Keratinocyte (primary cell): ENCODE measurements around the gene POLE3. TPM values are rescaled to one million over a fixed set of nuclear protein-coding genes. Genes with fewer than 3 reads are reported as not detected.
"Not testable (repeated sequence)": the region's sequence is repeated elsewhere in the genome, so short reads cannot be mapped to it uniquely, and the experiment has no call there.

Experiments
- DNase-seq: peaks from one replicate; pipeline ENCODE4 v3.0.0-alpha.2; 2011; ENCODE audit warnings: low read depth, missing footprints, low spot score
- FAIRE-seq: peaks from 2 replicates; lab custom pipeline; 2011; peaks lifted over from hg19 to GRCh38; lab: Jason Lieb, UNC
- H2AFZ ChIP-seq: 2 replicates; pipeline ENCODE4 v1.6.0; 2012; ENCODE audit warnings: low read length, control low read depth, inconsistent platforms; ENCODE audit not compliant: control insufficient read depth
- H3K27ac ChIP-seq: 2 replicates; pipeline ENCODE4 v1.5.1; 2011; ENCODE audit warnings: low read length; ENCODE audit not compliant: control insufficient read depth, insufficient read depth
- H3K27me3 ChIP-seq: 3 replicates; pipeline ENCODE4 v1.6.0; 2011; ENCODE audit warnings: low read length; ENCODE audit not compliant: control insufficient read depth, insufficient read depth; ENCODE audit errors: extremely low read depth
- H3K36me3 ChIP-seq, 2 experiments: 2 replicates in 1 of 2; 3 replicates in 1 of 2; pipeline ENCODE4 v1.5.1; 2011; ENCODE audit warnings: low read length in 2 of 2, mild to moderate bottlenecking in 1 of 2; ENCODE audit not compliant: control insufficient read depth in 2 of 2, insufficient read depth in 2 of 2; ENCODE audit errors: extremely low read depth in 1 of 2
- H3K4me1 ChIP-seq: 3 replicates; pipeline ENCODE4 v1.5.1; 2011; ENCODE audit warnings: low read length; ENCODE audit not compliant: control insufficient read depth, insufficient read depth; ENCODE audit errors: extremely low read depth
- H3K4me2 ChIP-seq: 3 replicates; pipeline ENCODE4 v1.6.0; 2011; ENCODE audit warnings: low read depth, low read length; ENCODE audit not compliant: control insufficient read depth, insufficient read depth; ENCODE audit errors: extremely low read depth
- H3K4me3 ChIP-seq, 3 experiments: fragments of 200-600 bp in 1 of 3; sonication (generic) in 1 of 3; 2 replicates in 2 of 3; 3 replicates in 1 of 3; pipeline ENCODE4 v1.5.1; 2011 to 2016; ENCODE audit warnings: low read length in 3 of 3, mild to moderate bottlenecking in 3 of 3, control low read depth in 2 of 3, inconsistent platforms in 1 of 3, low read depth in 1 of 3, mixed read lengths in 1 of 3, mixed run types in 1 of 3, moderate library complexity in 1 of 3; ENCODE audit not compliant: control insufficient read depth in 2 of 3, insufficient read depth in 2 of 3; ENCODE audit errors: extremely low read depth in 1 of 3
- H3K79me2 ChIP-seq: 2 replicates; pipeline ENCODE4 v1.6.0; 2012; ENCODE audit warnings: low read length; ENCODE audit not compliant: control insufficient read depth, insufficient read depth
- H3K9ac ChIP-seq: 3 replicates; pipeline ENCODE4 v1.6.0; 2011; ENCODE audit warnings: low read length; ENCODE audit not compliant: control insufficient read depth, insufficient read depth; ENCODE audit errors: extremely low read depth
- H3K9me1 ChIP-seq: 3 replicates; pipeline ENCODE4 v1.6.0; 2011; ENCODE audit warnings: low read length; ENCODE audit not compliant: control insufficient read depth, insufficient read depth; ENCODE audit errors: extremely low read depth
- H3K9me3 ChIP-seq: 2 replicates; pipeline ENCODE4 v1.5.1; 2012; ENCODE audit warnings: low read depth, low read length; ENCODE audit not compliant: control insufficient read depth
- H4K20me1 ChIP-seq: 3 replicates; pipeline ENCODE4 v1.6.0; 2011; ENCODE audit warnings: low read length; ENCODE audit not compliant: control insufficient read depth, insufficient read depth; ENCODE audit errors: extremely low read depth
- EZH2 ChIP-seq: IDR thresholded peaks from one replicate; pipeline ENCODE4 v1.6.1; 2012; ENCODE audit warnings: inconsistent platforms, mild to moderate bottlenecking, low read length, moderate library complexity
- dilution Hi-C: fragments of 300-500 bp; cut with MboI; formaldehyde crosslinking; loops from one replicate; pipeline ENCODE4 v1.7.0; 2020; ENCODE audit warnings: low sequenced_read_pairs; ENCODE audit not compliant: extremely low pct_ligation_motif_present
- polyA plus RNA-seq, 5 experiments: library from polyadenylated mRNA; depleted of rRNA in 3 of 5; stranded (reverse) in 3 of 5; stranded (forward) in 1 of 5; unstranded in 1 of 5; fragments of >200 nt; gene quantifications; 1 replicate in 1 of 5; 2 replicates in 3 of 5; 3 replicates in 1 of 5; pipeline versions ENCODE4 v1.2.1 to v1.2.3, GENCODE V29; 2011 to 2012; ENCODE audit warnings: missing spikeins in 2 of 5, low read depth in 1 of 5, low replicate concordance in 1 of 5
- TF ChIP-seq, protein P1 (sequence below), 3 experiments: IDR thresholded peaks in 1 of 3; conservative IDR thresholded peaks in 1 of 3; optimal IDR thresholded peaks in 1 of 3; 2 replicates in 2 of 3; 3 replicates in 1 of 3; pipeline versions ENCODE3 to v1.5.1; 2011; ENCODE audit warnings: low read length in 3 of 3, mild to moderate bottlenecking in 3 of 3, moderate library complexity in 2 of 3, control low read depth in 1 of 3, inconsistent platforms in 1 of 3; ENCODE audit not compliant: insufficient read depth in 2 of 3; ENCODE audit errors: extremely low read depth in 1 of 3

POLE3 gene
- polyA plus RNA-seq, 1 donor (not counting 4 experiments of a cell fraction or from before 2014, with no cell fraction given): 77.2 TPM

DNA sequence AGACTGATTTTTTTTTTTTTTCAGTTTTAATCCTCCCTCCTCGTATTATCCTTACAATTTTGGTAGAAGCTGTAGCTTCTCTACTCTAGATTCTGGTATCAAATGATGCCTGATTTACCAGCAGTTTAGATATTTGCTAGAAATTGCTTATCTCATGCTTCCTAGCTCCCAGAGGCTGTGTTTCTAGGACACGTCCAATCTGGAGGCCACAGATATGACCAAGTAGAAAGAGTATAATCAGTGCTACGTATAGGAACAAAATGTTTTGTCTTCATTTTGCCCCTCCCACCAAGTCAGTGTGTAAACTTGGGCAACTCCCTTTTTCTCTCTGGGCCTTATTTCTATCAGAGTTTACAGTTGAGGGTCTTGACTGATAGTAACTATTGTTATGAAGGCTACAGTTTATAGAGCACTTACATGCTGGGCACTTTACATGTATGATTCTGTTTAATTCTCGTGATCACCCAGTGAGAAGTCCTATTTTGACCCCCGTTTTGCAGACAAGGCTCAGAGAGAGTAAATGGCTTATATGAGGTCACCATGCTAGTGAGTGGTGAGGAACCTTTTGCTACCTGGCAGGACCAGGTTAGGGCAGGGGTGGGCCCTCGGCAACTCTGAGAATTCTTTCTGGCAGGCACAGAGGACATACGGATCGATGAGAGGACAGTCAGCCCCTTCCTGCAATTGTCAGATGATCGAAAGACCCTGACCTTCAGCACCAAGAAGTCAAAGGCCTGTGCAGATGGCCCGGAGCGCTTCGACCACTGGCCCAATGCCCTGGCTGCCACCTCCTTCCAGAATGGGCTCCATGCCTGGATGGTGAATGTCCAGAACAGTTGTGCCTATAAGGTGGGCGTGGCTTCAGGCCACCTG, 41.3 kb downstream of the POLE3 start:
- dilution Hi-C loops: no loop called here
- DNase-seq: no peak

DNA sequence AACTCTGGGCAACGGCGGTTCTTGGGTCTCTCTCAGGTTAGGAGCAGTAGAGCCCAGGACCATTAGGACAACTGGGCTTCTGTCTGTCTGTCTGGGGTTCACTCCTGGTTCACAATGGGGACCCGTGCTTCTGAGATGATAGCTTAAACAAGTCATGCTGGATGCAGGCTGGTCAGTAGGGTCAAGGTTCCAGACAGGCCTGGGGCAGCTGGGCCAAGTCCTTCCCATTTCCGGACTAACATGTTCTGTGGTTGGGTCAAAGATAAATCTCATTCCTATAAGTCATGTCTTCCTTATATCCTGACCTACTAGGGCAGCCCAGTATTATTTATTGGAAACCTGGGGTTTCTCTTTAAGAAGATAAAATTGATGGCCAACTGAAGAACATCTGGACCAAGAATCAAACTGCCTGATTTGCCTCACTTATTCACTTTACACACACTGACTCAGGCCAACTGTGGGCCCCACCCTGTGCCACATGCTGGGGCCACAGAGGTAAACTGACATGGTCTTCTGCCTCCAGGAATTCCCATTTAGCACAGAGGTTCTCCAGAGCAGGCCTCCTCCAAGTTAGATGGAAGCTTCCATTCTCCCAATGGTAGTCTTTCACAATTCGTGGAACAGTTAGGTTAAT, 42.0 kb downstream of the POLE3 start:
- no peak overlapping the region for H3K4me3 ChIP-seq
- H3K36me3 ChIP-seq: peaks cover 3 to 4% of the 10 kb centered on the region in 2 experiments
- H3K9me3 ChIP-seq: no peaks in the 10 kb centered on the region
- no peak for DNase-seq
- H4K20me1 ChIP-seq: no peaks in the 10 kb centered on the region
- FAIRE-seq: no peak
- H3K9me1 ChIP-seq: no peaks in the 10 kb centered on the region
- no peaks in the 10 kb centered on the region for H3K4me1 ChIP-seq
- dilution Hi-C loops: no loop called here
- H3K79me2 ChIP-seq: no peaks in the 10 kb centered on the region
- no peak overlapping the region for H3K27ac ChIP-seq
- no peak overlapping the region for H3K4me2 ChIP-seq
- no peak overlapping the region for H2AFZ ChIP-seq
- no peaks in the 10 kb centered on the region for H3K27me3 ChIP-seq
- no peak overlapping the region for H3K9ac ChIP-seq
- TF ChIP-seq, protein P1, sequence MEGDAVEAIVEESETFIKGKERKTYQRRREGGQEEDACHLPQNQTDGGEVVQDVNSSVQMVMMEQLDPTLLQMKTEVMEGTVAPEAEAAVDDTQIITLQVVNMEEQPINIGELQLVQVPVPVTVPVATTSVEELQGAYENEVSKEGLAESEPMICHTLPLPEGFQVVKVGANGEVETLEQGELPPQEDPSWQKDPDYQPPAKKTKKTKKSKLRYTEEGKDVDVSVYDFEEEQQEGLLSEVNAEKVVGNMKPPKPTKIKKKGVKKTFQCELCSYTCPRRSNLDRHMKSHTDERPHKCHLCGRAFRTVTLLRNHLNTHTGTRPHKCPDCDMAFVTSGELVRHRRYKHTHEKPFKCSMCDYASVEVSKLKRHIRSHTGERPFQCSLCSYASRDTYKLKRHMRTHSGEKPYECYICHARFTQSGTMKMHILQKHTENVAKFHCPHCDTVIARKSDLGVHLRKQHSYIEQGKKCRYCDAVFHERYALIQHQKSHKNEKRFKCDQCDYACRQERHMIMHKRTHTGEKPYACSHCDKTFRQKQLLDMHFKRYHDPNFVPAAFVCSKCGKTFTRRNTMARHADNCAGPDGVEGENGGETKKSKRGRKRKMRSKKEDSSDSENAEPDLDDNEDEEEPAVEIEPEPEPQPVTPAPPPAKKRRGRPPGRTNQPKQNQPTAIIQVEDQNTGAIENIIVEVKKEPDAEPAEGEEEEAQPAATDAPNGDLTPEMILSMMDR (optimal IDR thresholded peaks at IDR 0.05 in 1 of 3, IDR thresholded peaks at IDR 0.05 in 1 of 3, conservative IDR thresholded peaks at IDR 0.05 in 1 of 3; ENCODE audit: extremely low read depth in 1 of 3, insufficient read depth in 2 of 3, low read length in 3 of 3): no peak
- no peak for TF ChIP-seq EZH2

More for the DNA sequence above, 41.3 kb downstream of the POLE3 start:
- Histone ChIP-seq H4K20me1 (no peaks in the 10 kb centered on the region), H3K9ac (no peak overlapping the region), H3K4me2 (no peak overlapping the region), H3K36me3 (peaks cover 10 to 11% of the 10 kb centered on the region in 2 experiments), H3K27ac (no peak overlapping the region), H3K4me3 (no peak overlapping the region), H3K79me2 (no peaks in the 10 kb centered on the region), H3K27me3 (no peaks in the 10 kb centered on the region), H3K4me1 (no peaks in the 10 kb centered on the region), H3K9me3 (no peaks in the 10 kb centered on the region), H2AFZ (no peak overlapping the region), H3K9me1 (no peaks in the 10 kb centered on the region)
- TF ChIP-seq, protein P1 (optimal IDR thresholded peaks at IDR 0.05 in 1 of 3, IDR thresholded peaks at IDR 0.05 in 1 of 3, conservative IDR thresholded peaks at IDR 0.05 in 1 of 3; ENCODE audit: extremely low read depth in 1 of 3, insufficient read depth in 2 of 3, low read length in 3 of 3): no peak
- TF ChIP-seq EZH2: no peak
- FAIRE-seq: no peak

DNA sequence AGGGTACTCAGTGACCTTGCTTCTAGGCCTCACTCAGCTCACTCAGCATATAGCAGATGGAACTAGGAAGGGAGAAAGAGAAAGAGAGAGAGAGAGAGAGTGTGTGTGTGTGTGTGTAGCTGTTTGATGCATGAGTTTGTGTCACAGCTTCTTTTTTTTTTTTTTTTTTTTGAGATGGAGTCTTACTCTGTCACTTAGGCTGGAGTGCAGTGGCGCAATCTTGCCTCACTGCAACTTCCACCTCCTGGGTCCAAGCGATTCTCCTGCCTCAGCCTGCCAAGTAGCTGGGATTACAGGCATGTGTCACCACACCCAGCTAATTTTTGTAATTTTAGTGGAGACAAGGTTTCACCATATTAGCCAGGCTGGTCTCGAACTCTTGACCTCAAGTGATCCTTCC, 44.8 kb downstream of the POLE3 start:
- H3K9ac ChIP-seq, DNase-seq, H2AFZ ChIP-seq, H3K4me1 ChIP-seq, dilution Hi-C loops, H3K4me3 ChIP-seq, FAIRE-seq, H3K27ac ChIP-seq, H4K20me1 ChIP-seq, H3K36me3 ChIP-seq, H3K9me1 ChIP-seq, H3K27me3 ChIP-seq, H3K79me2 ChIP-seq, H3K9me3 ChIP-seq, H3K4me2 ChIP-seq: not testable (repeated sequence)
